ENCODE results near the gene CUX1.
A peak's percentile ranks its signal among the peaks of the same experiment; 100 is the strongest.

Gene CUX1

GRCh38 chr7:102082693-102083368, 265.4 kb downstream of the CUX1 start:
- Histone ChIP-seq H3K36me3 (peaks cover 32% of the 10 kb centered on the region), H3K27ac (no peak overlapping the region), H3K4me3 (ENCODE audit: low read depth in 1 of 2, low read length in 1 of 2) (no peak overlapping the region), H3K4me1 (ENCODE audit: control insufficient read depth in 1 of 2, insufficient read depth in 1 of 2, low read depth in 1 of 2, low read length in 1 of 2) (no peaks in the 10 kb centered on the region), H3K27me3 (no peaks in the 10 kb centered on the region), H3K9me3 (peaks cover 5% of the 10 kb centered on the region)
- TF ChIP-seq CTCF (IDR thresholded peaks at IDR 0.05): no peak

GRCh38 chr7:102085218-102085772, 267.9 kb downstream of the CUX1 start:
- Histone ChIP-seq H3K9me3 (peaks cover 5% of the 10 kb centered on the region), H3K4me3 (ENCODE audit: low read depth in 1 of 2, low read length in 1 of 2) (no peak overlapping the region), H3K4me1 (ENCODE audit: control insufficient read depth in 1 of 2, insufficient read depth in 1 of 2, low read depth in 1 of 2, low read length in 1 of 2) (peaks cover 9 to 12% of the 10 kb centered on the region in 2 experiments), H3K27ac (no peak overlapping the region), H3K36me3 (peaks cover 22% of the 10 kb centered on the region), H3K27me3 (no peaks in the 10 kb centered on the region)
- no peak for TF ChIP-seq CTCF (IDR thresholded peaks at IDR 0.05)

- peaks cover 9 to 13% of the 10 kb centered on the region in 2 experiments for H3K4me1 ChIP-seq (ENCODE audit: control insufficient read depth in 1 of 2, insufficient read depth in 1 of 2, low read depth in 1 of 2, low read length in 1 of 2)
- H3K9me3 ChIP-seq: peaks cover 5% of the 10 kb centered on the region
- H3K36me3 ChIP-seq: no peaks in the 10 kb centered on the region
- no peaks in the 10 kb centered on the region for H3K27me3 ChIP-seq
- peak overlapping the region; percentile 31 for H3K27ac ChIP-seq
- no peak overlapping the region for H3K4me3 ChIP-seq (ENCODE audit: low read depth in 1 of 2, low read length in 1 of 2)
- no peak for TF ChIP-seq CTCF (IDR thresholded peaks at IDR 0.05)
Measured at GRCh38 chr7:102089175-102090098, 272.0 kb downstream of the CUX1 start.

GRCh38 chr7:102093599-102094315, 276.3 kb downstream of the CUX1 start:
- Histone ChIP-seq H3K4me3 (ENCODE audit: low read depth in 1 of 2, low read length in 1 of 2) (no peak overlapping the region), H3K9me3 (no peaks in the 10 kb centered on the region), H3K4me1 (ENCODE audit: control insufficient read depth in 1 of 2, insufficient read depth in 1 of 2, low read depth in 1 of 2, low read length in 1 of 2) (peaks cover 9 to 13% of the 10 kb centered on the region in 2 experiments), H3K27ac (no peak overlapping the region), H3K36me3 (peaks cover 21% of the 10 kb centered on the region), H3K27me3 (no peaks in the 10 kb centered on the region)
- no peak for TF ChIP-seq CTCF (IDR thresholded peaks at IDR 0.05)

- no peak for TF ChIP-seq CTCF (IDR thresholded peaks at IDR 0.05)
- Histone ChIP-seq H3K4me1 (ENCODE audit: control insufficient read depth in 1 of 2, insufficient read depth in 1 of 2, low read depth in 1 of 2, low read length in 1 of 2) (peaks cover 8 to 11% of the 10 kb centered on the region in 2 experiments), H3K9me3 (no peaks in the 10 kb centered on the region), H3K27ac (no peak overlapping the region), H3K27me3 (no peaks in the 10 kb centered on the region), H3K4me3 (ENCODE audit: low read depth in 1 of 2, low read length in 1 of 2) (no peak overlapping the region), H3K36me3 (peaks cover 26% of the 10 kb centered on the region)
Measured at GRCh38 chr7:102094316-102094650, 276.9 kb downstream of the CUX1 start.

Measured in neutrophil (primary cell).